HUES48 (cell line): ENCODE data around the gene IL17F.
"Not testable (repeated sequence)": the region's sequence is repeated elsewhere in the genome, so short reads cannot be mapped to it uniquely, and the experiment has no call there.

Experiments used
- H3K27ac ChIP-seq: one replicate; pipeline ENCODE4 v1.7.0; 2013; ENCODE audit warnings: low read depth, low read length, inconsistent platforms
- H3K27me3 ChIP-seq: 2 replicates; pipeline ENCODE4 v1.6.1; 2013; ENCODE audit warnings: mild to moderate bottlenecking, low read length; ENCODE audit not compliant: control insufficient read depth, insufficient read depth
- H3K36me3 ChIP-seq: 2 replicates; pipeline ENCODE4 v1.6.1; 2013; ENCODE audit warnings: low read length; ENCODE audit not compliant: control insufficient read depth, insufficient read depth
- H3K4me1 ChIP-seq: 2 replicates; pipeline ENCODE4 v1.6.1; 2013; ENCODE audit warnings: mild to moderate bottlenecking, low read length; ENCODE audit not compliant: control insufficient read depth, insufficient read depth
- H3K4me3 ChIP-seq: 2 replicates; pipeline ENCODE4 v1.5.1; 2013; ENCODE audit warnings: mild to moderate bottlenecking, low read depth, low read length
- H3K9ac ChIP-seq: 2 replicates; pipeline ENCODE4 v1.6.1; 2013; ENCODE audit warnings: mild to moderate bottlenecking, low read depth, low read length, moderate library complexity
- H3K9me3 ChIP-seq: 2 replicates; pipeline ENCODE4 v1.6.1; 2013; ENCODE audit warnings: low read length; ENCODE audit not compliant: control insufficient read depth, insufficient read depth

The IL17F gene

GRCh38 chr6:52216932-52217575 is 27.2 kb downstream of the IL17F start:
- Histone ChIP-seq H3K4me1 (no peaks in the 10 kb centered on the region), H3K4me3 (no peak overlapping the region), H3K9me3 (no peaks in the 10 kb centered on the region), H3K9ac (no peak overlapping the region), H3K27me3 (no peaks in the 10 kb centered on the region), H3K27ac (no peak overlapping the region), H3K36me3 (no peaks in the 10 kb centered on the region)

- Histone ChIP-seq H3K27ac (no peak overlapping the region), H3K9me3 (no peaks in the 10 kb centered on the region), H3K36me3 (no peaks in the 10 kb centered on the region), H3K9ac (no peak overlapping the region), H3K4me1 (no peaks in the 10 kb centered on the region), H3K4me3 (no peak overlapping the region), H3K27me3 (no peaks in the 10 kb centered on the region)
These were observed 28.5 kb downstream of the IL17F start for GRCh38 chr6:52215787-52216186.

GRCh38 chr6:52213127-52213526 is 31.2 kb downstream of the IL17F start:
- Histone ChIP-seq H3K4me3 (no peak overlapping the region), H3K9ac (no peak overlapping the region), H3K9me3 (no peaks in the 10 kb centered on the region), H3K27me3 (no peaks in the 10 kb centered on the region), H3K36me3 (no peaks in the 10 kb centered on the region), H3K4me1 (no peaks in the 10 kb centered on the region), H3K27ac (no peak overlapping the region)

GRCh38 chr6:52210227-52210626 is 34.1 kb downstream of the IL17F start:
- Histone ChIP-seq H3K4me3 (no peak overlapping the region), H3K4me1 (no peaks in the 10 kb centered on the region), H3K27me3 (no peaks in the 10 kb centered on the region), H3K36me3 (no peaks in the 10 kb centered on the region), H3K9me3 (no peaks in the 10 kb centered on the region), H3K27ac (no peak overlapping the region), H3K9ac (no peak overlapping the region)

GRCh38 chr6:52209770-52210169 is 34.5 kb downstream of the IL17F start:
- Histone ChIP-seq H3K36me3 (no peaks in the 10 kb centered on the region), H3K9ac (no peak overlapping the region), H3K4me3 (no peak overlapping the region), H3K27me3 (no peaks in the 10 kb centered on the region), H3K27ac (no peak overlapping the region), H3K9me3 (no peaks in the 10 kb centered on the region), H3K4me1 (no peaks in the 10 kb centered on the region)

- no peak overlapping the region for H3K4me3 ChIP-seq
- no peaks in the 10 kb centered on the region for H3K9me3 ChIP-seq
- no peaks in the 10 kb centered on the region for H3K36me3 ChIP-seq
- H3K27me3 ChIP-seq: no peaks in the 10 kb centered on the region
- H3K9ac ChIP-seq: no peak overlapping the region
- H3K4me1 ChIP-seq: no peaks in the 10 kb centered on the region
- H3K27ac ChIP-seq: no peak overlapping the region
These were observed 35.7 kb downstream of the IL17F start for GRCh38 chr6:52208612-52209011.

GRCh38 chr6:52207066-52207465 is 37.2 kb downstream of the IL17F start:
- no peaks in the 10 kb centered on the region for H3K36me3 ChIP-seq
- no peaks in the 10 kb centered on the region for H3K4me1 ChIP-seq
- H3K27me3 ChIP-seq: no peaks in the 10 kb centered on the region
- H3K9me3 ChIP-seq: no peaks in the 10 kb centered on the region
- H3K27ac ChIP-seq: no peak overlapping the region
- H3K4me3 ChIP-seq: no peak overlapping the region
- no peak overlapping the region for H3K9ac ChIP-seq

- no peaks in the 10 kb centered on the region for H3K36me3 ChIP-seq
- no peaks in the 10 kb centered on the region for H3K4me1 ChIP-seq
- no peak overlapping the region for H3K27ac ChIP-seq
- H3K9ac ChIP-seq: no peak overlapping the region
- H3K27me3 ChIP-seq: no peaks in the 10 kb centered on the region
- H3K4me3 ChIP-seq: no peak overlapping the region
- H3K9me3 ChIP-seq: peaks cover 14% of the 10 kb centered on the region
These were observed 42.8 kb downstream of the IL17F start for GRCh38 chr6:52201493-52201892.

GRCh38 chr6:52201046-52201445 is 43.3 kb downstream of the IL17F start:
- Histone ChIP-seq H3K9me3 (peaks cover 14% of the 10 kb centered on the region), H3K27me3 (no peaks in the 10 kb centered on the region), H3K27ac (no peak overlapping the region), H3K4me1 (no peaks in the 10 kb centered on the region), H3K9ac (no peak overlapping the region), H3K36me3 (no peaks in the 10 kb centered on the region), H3K4me3 (no peak overlapping the region)

GRCh38 chr6:52200088-52200487 is 44.2 kb downstream of the IL17F start:
- H3K4me1 ChIP-seq, H3K9ac ChIP-seq, H3K36me3 ChIP-seq, H3K27ac ChIP-seq, H3K27me3 ChIP-seq, H3K4me3 ChIP-seq: not testable (repeated sequence)
- H3K9me3 ChIP-seq: peaks cover 14% of the 10 kb centered on the region

- Histone ChIP-seq H3K27me3 (no peaks in the 10 kb centered on the region), H3K4me1 (no peaks in the 10 kb centered on the region), H3K36me3 (no peaks in the 10 kb centered on the region), H3K9ac (no peak overlapping the region), H3K27ac (no peak overlapping the region), H3K4me3 (no peak overlapping the region), H3K9me3 (peaks cover 11% of the 10 kb centered on the region)
These were observed 48.4 kb downstream of the IL17F start for GRCh38 chr6:52195886-52196285.

- Histone ChIP-seq H3K9ac (no peak overlapping the region), H3K36me3 (no peaks in the 10 kb centered on the region), H3K4me1 (peaks cover 7% of the 10 kb centered on the region), H3K27ac (no peak overlapping the region), H3K9me3 (no peaks in the 10 kb centered on the region), H3K4me3 (no peak overlapping the region), H3K27me3 (no peaks in the 10 kb centered on the region)
These were observed 52.5 kb downstream of the IL17F start for GRCh38 chr6:52191824-52192223.
